H1 (cell line): ENCODE data around the gene MMP24. TPM values are rescaled to one million over a fixed set of nuclear protein-coding genes. Genes with fewer than 3 reads are reported as not detected.

Experiments used
- ASH2L ChIP-seq: fragments of 200-600, 300-600 bp; sonication (generic); IDR thresholded peaks from one replicate; pipeline ENCODE4 v1.7.1; 2017; ENCODE audit warnings: low read length
- BCL11A ChIP-seq, 2 experiments: IDR thresholded peaks; one replicate each; pipeline ENCODE4 v1.6.1; 2011; ENCODE audit warnings: low read depth in 2 of 2, low read length in 2 of 2, mild to moderate bottlenecking in 2 of 2
- CBX5 ChIP-seq: fragments of 300-800, 300-1000 bp; sonication (generic); IDR thresholded peaks from 2 replicates; pipeline ENCODE4 v1.7.1; 2016; ENCODE audit warnings: antibody characterized with exemption, low read length, low read depth
- GTF2F1 ChIP-seq: IDR thresholded peaks from 2 replicates; pipeline ENCODE4 v1.6.1; 2012; ENCODE audit warnings: low read depth, low read length, improper control_type of control experiment, borderline replicate concordance
- RNF2 ChIP-seq: fragments of 200-900, 300-1000 bp; sonication (generic); IDR thresholded peaks from 2 replicates; pipeline ENCODE4 v1.7.1; 2016; ENCODE audit warnings: borderline replicate concordance, low read depth, mild to moderate bottlenecking, antibody characterized with exemption, low read length; ENCODE audit not compliant: poor library complexity, severe bottlenecking; ENCODE audit errors: missing control alignments
- SIRT6 ChIP-seq: IDR thresholded peaks from one replicate; pipeline ENCODE4 v1.7.1; 2012; ENCODE audit warnings: low read length, inconsistent platforms
- ZNF274 ChIP-seq: IDR thresholded peaks from 2 replicates; pipeline ENCODE4 v1.7.0; 2012; ENCODE audit warnings: low read length, borderline replicate concordance; ENCODE audit errors: extremely low read depth
- polyA plus RNA-seq, 7 experiments: library from polyadenylated mRNA; depleted of rRNA in 3 of 7; stranded (reverse) in 5 of 7; unstranded in 2 of 7; fragments of >200 nt in 5 of 7; fragments of 200-250 nt in 2 of 7; gene quantifications; 1 replicate in 5 of 7; 2 replicates in 1 of 7; 4 replicates in 1 of 7; pipeline versions ENCODE4 v1.2.1 to v1.2.3, GENCODE V29; 2011 to 2013; ENCODE audit warnings: missing spikeins in 2 of 7, mixed read lengths in 2 of 7
- total RNA-seq: library from RNA; stranded (reverse); fragmentation: NEBNext Ultra II Directional; extraction: Animal tissue kit (Norgen Biotek cat#: 25700); gene quantifications from 2 replicates; pipeline ENCODE4 v1.2.1, GENCODE V29; 2021
- TF ChIP-seq, protein P1 (sequence below): fragments of 300-600 bp; sonication (generic); IDR thresholded peaks from 2 replicates; pipeline ENCODE4 v1.7.1; 2012; ENCODE audit warnings: low read length, moderate library complexity, mild to moderate bottlenecking, inconsistent platforms; ENCODE audit not compliant: insufficient replicate concordance

MMP24 gene
- total and polyA plus RNA-seq, 2 of the 8 experiments (the other 6 are each of a cell fraction or from before 2014, with no cell fraction given), result 18.8 to 21.4 TPM

DNA sequence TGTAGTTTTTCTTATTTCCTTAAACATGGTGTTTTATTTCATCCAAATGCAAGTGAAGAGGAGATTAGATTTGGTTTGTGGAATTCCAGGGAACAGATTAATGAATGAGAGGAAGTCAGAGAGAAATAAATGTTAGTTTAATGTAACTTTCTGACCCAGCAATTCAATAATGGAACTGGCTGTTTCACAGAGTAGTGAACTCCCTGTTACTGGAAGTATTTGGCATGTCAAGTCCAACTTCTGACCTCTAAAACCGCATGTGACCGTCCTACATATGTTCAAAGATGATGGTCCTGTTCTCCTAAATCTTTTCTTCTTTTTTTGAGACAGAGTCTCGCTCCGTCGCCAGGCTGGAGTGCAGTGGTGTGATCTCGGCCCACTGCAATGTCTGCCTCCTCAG lies 35.9 kb upstream of the MMP24 start (continued):
- TF ChIP-seq, protein P1, sequence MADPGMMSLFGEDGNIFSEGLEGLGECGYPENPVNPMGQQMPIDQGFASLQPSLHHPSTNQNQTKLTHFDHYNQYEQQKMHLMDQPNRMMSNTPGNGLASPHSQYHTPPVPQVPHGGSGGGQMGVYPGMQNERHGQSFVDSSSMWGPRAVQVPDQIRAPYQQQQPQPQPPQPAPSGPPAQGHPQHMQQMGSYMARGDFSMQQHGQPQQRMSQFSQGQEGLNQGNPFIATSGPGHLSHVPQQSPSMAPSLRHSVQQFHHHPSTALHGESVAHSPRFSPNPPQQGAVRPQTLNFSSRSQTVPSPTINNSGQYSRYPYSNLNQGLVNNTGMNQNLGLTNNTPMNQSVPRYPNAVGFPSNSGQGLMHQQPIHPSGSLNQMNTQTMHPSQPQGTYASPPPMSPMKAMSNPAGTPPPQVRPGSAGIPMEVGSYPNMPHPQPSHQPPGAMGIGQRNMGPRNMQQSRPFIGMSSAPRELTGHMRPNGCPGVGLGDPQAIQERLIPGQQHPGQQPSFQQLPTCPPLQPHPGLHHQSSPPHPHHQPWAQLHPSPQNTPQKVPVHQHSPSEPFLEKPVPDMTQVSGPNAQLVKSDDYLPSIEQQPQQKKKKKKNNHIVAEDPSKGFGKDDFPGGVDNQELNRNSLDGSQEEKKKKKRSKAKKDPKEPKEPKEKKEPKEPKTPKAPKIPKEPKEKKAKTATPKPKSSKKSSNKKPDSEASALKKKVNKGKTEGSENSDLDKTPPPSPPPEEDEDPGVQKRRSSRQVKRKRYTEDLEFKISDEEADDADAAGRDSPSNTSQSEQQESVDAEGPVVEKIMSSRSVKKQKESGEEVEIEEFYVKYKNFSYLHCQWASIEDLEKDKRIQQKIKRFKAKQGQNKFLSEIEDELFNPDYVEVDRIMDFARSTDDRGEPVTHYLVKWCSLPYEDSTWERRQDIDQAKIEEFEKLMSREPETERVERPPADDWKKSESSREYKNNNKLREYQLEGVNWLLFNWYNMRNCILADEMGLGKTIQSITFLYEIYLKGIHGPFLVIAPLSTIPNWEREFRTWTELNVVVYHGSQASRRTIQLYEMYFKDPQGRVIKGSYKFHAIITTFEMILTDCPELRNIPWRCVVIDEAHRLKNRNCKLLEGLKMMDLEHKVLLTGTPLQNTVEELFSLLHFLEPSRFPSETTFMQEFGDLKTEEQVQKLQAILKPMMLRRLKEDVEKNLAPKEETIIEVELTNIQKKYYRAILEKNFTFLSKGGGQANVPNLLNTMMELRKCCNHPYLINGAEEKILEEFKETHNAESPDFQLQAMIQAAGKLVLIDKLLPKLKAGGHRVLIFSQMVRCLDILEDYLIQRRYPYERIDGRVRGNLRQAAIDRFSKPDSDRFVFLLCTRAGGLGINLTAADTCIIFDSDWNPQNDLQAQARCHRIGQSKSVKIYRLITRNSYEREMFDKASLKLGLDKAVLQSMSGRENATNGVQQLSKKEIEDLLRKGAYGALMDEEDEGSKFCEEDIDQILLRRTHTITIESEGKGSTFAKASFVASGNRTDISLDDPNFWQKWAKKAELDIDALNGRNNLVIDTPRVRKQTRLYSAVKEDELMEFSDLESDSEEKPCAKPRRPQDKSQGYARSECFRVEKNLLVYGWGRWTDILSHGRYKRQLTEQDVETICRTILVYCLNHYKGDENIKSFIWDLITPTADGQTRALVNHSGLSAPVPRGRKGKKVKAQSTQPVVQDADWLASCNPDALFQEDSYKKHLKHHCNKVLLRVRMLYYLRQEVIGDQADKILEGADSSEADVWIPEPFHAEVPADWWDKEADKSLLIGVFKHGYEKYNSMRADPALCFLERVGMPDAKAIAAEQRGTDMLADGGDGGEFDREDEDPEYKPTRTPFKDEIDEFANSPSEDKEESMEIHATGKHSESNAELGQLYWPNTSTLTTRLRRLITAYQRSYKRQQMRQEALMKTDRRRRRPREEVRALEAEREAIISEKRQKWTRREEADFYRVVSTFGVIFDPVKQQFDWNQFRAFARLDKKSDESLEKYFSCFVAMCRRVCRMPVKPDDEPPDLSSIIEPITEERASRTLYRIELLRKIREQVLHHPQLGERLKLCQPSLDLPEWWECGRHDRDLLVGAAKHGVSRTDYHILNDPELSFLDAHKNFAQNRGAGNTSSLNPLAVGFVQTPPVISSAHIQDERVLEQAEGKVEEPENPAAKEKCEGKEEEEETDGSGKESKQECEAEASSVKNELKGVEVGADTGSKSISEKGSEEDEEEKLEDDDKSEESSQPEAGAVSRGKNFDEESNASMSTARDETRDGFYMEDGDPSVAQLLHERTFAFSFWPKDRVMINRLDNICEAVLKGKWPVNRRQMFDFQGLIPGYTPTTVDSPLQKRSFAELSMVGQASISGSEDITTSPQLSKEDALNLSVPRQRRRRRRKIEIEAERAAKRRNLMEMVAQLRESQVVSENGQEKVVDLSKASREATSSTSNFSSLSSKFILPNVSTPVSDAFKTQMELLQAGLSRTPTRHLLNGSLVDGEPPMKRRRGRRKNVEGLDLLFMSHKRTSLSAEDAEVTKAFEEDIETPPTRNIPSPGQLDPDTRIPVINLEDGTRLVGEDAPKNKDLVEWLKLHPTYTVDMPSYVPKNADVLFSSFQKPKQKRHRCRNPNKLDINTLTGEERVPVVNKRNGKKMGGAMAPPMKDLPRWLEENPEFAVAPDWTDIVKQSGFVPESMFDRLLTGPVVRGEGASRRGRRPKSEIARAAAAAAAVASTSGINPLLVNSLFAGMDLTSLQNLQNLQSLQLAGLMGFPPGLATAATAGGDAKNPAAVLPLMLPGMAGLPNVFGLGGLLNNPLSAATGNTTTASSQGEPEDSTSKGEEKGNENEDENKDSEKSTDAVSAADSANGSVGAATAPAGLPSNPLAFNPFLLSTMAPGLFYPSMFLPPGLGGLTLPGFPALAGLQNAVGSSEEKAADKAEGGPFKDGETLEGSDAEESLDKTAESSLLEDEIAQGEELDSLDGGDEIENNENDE, result no peak
- TF ChIP-seq RNF2, result no peak
- TF ChIP-seq BCL11A (IDR thresholded peaks at IDR 0.05; ENCODE audit: low read depth in 2 of 2, low read length in 2 of 2), result no peak
- TF ChIP-seq GTF2F1, result no peak
- TF ChIP-seq CBX5, result no peak
- no peak for TF ChIP-seq ZNF274
- TF ChIP-seq SIRT6, result no peak
- TF ChIP-seq ASH2L, result no peak
